GM19035 (cell line): ENCODE measurements around the gene TPST2.
"Not testable (repeated sequence)": the region's sequence is repeated elsewhere in the genome, so short reads cannot be mapped to it uniquely, and the experiment has no call there.

Experiments used
- ATAC-seq: cut with Tn5 transposase; IDR thresholded peaks from one replicate; pipeline ENCODE4 v1.9.1; 2021; ENCODE audit not compliant: unreplicated experiment

TPST2 gene

GRCh38 chr22:26589845-26590736 lies at the start of gene TPST2:
TSS of gene TPST2 (minus strand) at chr22:26590132. CDS start at chr22:26541630, 48,502 bp downstream.
- ATAC-seq, result peak; percentile 74

- no peak for ATAC-seq
Observed at GRCh38 chr22:26636296-26636695, 46.4 kb upstream of the TPST2 start.

GRCh38 chr22:26635117-26635516 lies 45.2 kb upstream of the TPST2 start:
- ATAC-seq, result no peak

GRCh38 chr22:26634189-26634588 lies 44.3 kb upstream of the TPST2 start:
- no peak for ATAC-seq

GRCh38 chr22:26632422-26633155 lies 42.7 kb upstream of the TPST2 start:
- ATAC-seq, result no peak

- ATAC-seq, result no peak
Observed at GRCh38 chr22:26631282-26631681, 41.4 kb upstream of the TPST2 start.

GRCh38 chr22:26629988-26630761 lies 40.2 kb upstream of the TPST2 start:
- no peak for ATAC-seq

GRCh38 chr22:26624803-26625202 lies 34.9 kb upstream of the TPST2 start:
- ATAC-seq, result no peak

GRCh38 chr22:26623984-26624383 lies 34.1 kb upstream of the TPST2 start:
- ATAC-seq, result no peak

GRCh38 chr22:26621663-26622062 lies 31.7 kb upstream of the TPST2 start, which contains the start of gene CRYBA4:
TSS of gene CRYBA4 (plus strand) at chr22:26621963. CDS start at chr22:26622597, 634 bp downstream.
- no peak for ATAC-seq

GRCh38 chr22:26620197-26620596 lies 30.3 kb upstream of the TPST2 start:
- ATAC-seq, result no peak

GRCh38 chr22:26619510-26619909 lies 29.6 kb upstream of the TPST2 start:
- no peak for ATAC-seq

- ATAC-seq, result no peak
Observed at GRCh38 chr22:26618455-26618854, 28.5 kb upstream of the TPST2 start.

- no peak for ATAC-seq
Observed at GRCh38 chr22:26617271-26618199, 27.6 kb upstream of the TPST2 start, which contains the start of gene CRYBB1. TSS of gene CRYBB1 (minus strand) at chr22:26618027. CDS start at chr22:26616319, 1,708 bp downstream.

- no peak for ATAC-seq
Observed at GRCh38 chr22:26616650-26617049, 26.7 kb upstream of the TPST2 start.

- no peak for ATAC-seq
Observed at GRCh38 chr22:26615830-26616435, 26.0 kb upstream of the TPST2 start.

- ATAC-seq, result no peak
Observed at GRCh38 chr22:26615149-26615548, 25.2 kb upstream of the TPST2 start.

GRCh38 chr22:26614322-26614721 lies 24.4 kb upstream of the TPST2 start:
- no peak for ATAC-seq

- ATAC-seq, result not testable (repeated sequence)
Observed at GRCh38 chr22:26613753-26614152, 23.8 kb upstream of the TPST2 start.

- ATAC-seq, result no peak
Observed at GRCh38 chr22:26612652-26613051, 22.7 kb upstream of the TPST2 start.
